ENCODE measurements around the gene RNF31. TPM values are rescaled to one million over a fixed set of nuclear protein-coding genes. Genes with fewer than 3 reads are reported as not detected.

The RNF31 gene
- total and polyA plus RNA-seq, 2 of the 13 experiments (the other 11 are each of a cell fraction or from before 2014, with no cell fraction given) = 48.2 to 86.8 TPM

DNA sequence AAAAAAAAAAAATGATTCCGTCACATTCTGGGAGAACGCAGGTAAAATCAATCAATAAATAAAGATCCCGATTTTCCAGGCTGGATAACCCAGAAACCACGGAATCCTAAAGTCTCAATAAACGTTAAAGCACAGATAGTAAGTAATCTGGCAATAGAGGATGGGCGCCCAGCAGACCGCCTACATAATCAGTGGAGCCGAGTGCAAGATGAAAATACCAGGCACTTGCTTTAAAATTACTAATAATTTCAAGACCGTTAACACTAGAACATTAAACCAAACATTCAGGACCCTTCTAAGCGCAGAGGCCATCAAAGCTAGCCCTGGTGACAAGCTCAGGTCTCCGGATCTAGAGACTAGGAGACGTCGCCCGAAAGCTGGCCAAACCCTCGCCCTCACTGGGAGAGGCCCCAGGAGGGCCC, 33.9 kb upstream of the RNF31 start:
- WGBS (ENCODE audit: low lambda C conversion rate) = 16% methylated on average over 15 of the region's 15 CpGs
- H3K9ac ChIP-seq (ENCODE audit: insufficient read depth, low read depth, low read length) = peak overlapping the region; percentile 99
- POLR2A ChIA-PET = interaction anchor here (0.7 to 15.5 kb wide), 53 partner anchors 10 to 1184 kb away, joined by 3 to 977 read pairs (median 9); partner anchors contain the start of genes ACIN1, AP1G2, BCL2L2 and C14orf119
- H3K36me3 ChIP-seq (replicated peaks in 1 of 2; ENCODE audit: control insufficient read depth in 1 of 2, insufficient read depth in 2 of 2, low read length in 2 of 2) = peaks cover 18 to 23% of the 10 kb centered on the region in 2 experiments
- H2AFZ ChIP-seq (ENCODE audit: low read length) = no peak overlapping the region
- CTCF ChIA-PET (ENCODE audit: low intra/inter-chr PET ratio, low total read pairs) = interaction anchor here (1.0 to 1.6 kb wide), 2 partner anchors 20 to 48 kb away, joined by 3 read pairs; partner anchors contain the start of genes IRF9 and PCK2
- H3K27me3 ChIP-seq (ENCODE audit: control insufficient read depth in 1 of 2, insufficient read depth in 2 of 2, low read length in 2 of 2) = no peaks in the 10 kb centered on the region; a peak in 1 of 5 replicates
- no peak for DNase-seq (ENCODE audit: low spot score)
- in situ Hi-C loops (cut with HindIII; ENCODE audit: extremely low pct_ligation_motif_present, low pct_unique_long_range_greater_than_20kb) (loop anchor here (25.0 kb wide), 1 partner anchor 1526 kb away; the partner anchor contains the start of genes ABHD4 and DAD1), intact Hi-C loops (cut with micrococcal nuclease; ENCODE audit: unreplicated experiment) (loop anchor here (10.0 kb wide), 2 partner anchors 809 to 1019 kb away; partner anchors contain the start of genes ACIN1, BCL2L2, C14orf119 and PPP1R3E)
- TSS peak; percentile 78 for BruUV-seq (replicated peaks)
- H3K79me2 ChIP-seq (ENCODE audit: insufficient read depth, low read length) = peaks cover 32% of the 10 kb centered on the region
- H3K4me3 ChIP-seq (replicated peaks in 1 of 3; ENCODE audit: insufficient read depth in 1 of 3, low read depth in 2 of 3, low read length in 3 of 3) = peak overlapping the region; percentile 49 to 96 (median 66)
- ATAC-seq = no peak
- no peaks in the 10 kb centered on the region for H4K20me1 ChIP-seq (ENCODE audit: insufficient read depth, low read length)
- no peak for FAIRE-seq
- no peaks in the 10 kb centered on the region for H3K9me3 ChIP-seq (ENCODE audit: low read length)
- H3K4me1 ChIP-seq (ENCODE audit: insufficient read depth, low read length) = peaks cover 62% of the 10 kb centered on the region
- H3K27ac ChIP-seq (ENCODE audit: extremely low read length, insufficient read depth, low read length) = peak overlapping the region; percentile 98
- H3K4me2 ChIP-seq (ENCODE audit: low read depth, low read length) = peak overlapping the region; percentile 100
- TF ChIP-seq MED8 (CRISPR knock-in tag; IDR thresholded peaks at IDR 0.05; ENCODE audit: insufficient replicate concordance) (no peak), ZNF614 (CRISPR knock-in tag; IDR thresholded peaks at IDR 0.05; ENCODE audit: borderline replicate concordance) (no peak), STAG1 (CRISPR knock-in tag; IDR thresholded peaks at IDR 0.05) (no peak), ZNF660 (CRISPR knock-in tag; IDR thresholded peaks at IDR 0.05; ENCODE audit: borderline replicate concordance, low read depth) (0 out of 2 replicates have a peak, but pooled peaks have one; percentile 19), RXRB (CRISPR knock-in tag; IDR thresholded peaks at IDR 0.05; ENCODE audit: borderline replicate concordance) (no peak), HIVEP1 (CRISPR knock-in tag; IDR thresholded peaks at IDR 0.05) (no peak), ISX (CRISPR knock-in tag; conservative IDR thresholded peaks at IDR 0.05) (peak; percentile 71; the same call in 1 of the 2 replicates), POLR2AphosphoS5 (IDR thresholded peaks at IDR 0.05; ENCODE audit: low read depth, low read length) (no peak), KDM5A (IDR thresholded peaks at IDR 0.05; ENCODE audit: borderline replicate concordance, low read length) (no peak), SATB2 (CRISPR knock-in tag; IDR thresholded peaks at IDR 0.05) (peak; percentile 66; the same call in 1 of the 2 replicates), SAP130 (CRISPR knock-in tag; IDR thresholded peaks at IDR 0.05; ENCODE audit: low read depth) (no peak), ZSCAN21 (CRISPR knock-in tag; IDR thresholded peaks at IDR 0.05; ENCODE audit: borderline replicate concordance) (no peak), ZNF777 (CRISPR knock-in tag; IDR thresholded peaks at IDR 0.05) (no peak), ZNF782 (CRISPR knock-in tag; IDR thresholded peaks at IDR 0.05; ENCODE audit: borderline replicate concordance) (no peak), ZNF256 (CRISPR knock-in tag; conservative IDR thresholded peaks at IDR 0.05) (peak; percentile 80), HMG20A (CRISPR knock-in tag; IDR thresholded peaks at IDR 0.05; ENCODE audit: borderline replicate concordance) (no peak), ZNF180 (CRISPR knock-in tag; IDR thresholded peaks at IDR 0.05; ENCODE audit: borderline replicate concordance, low read depth) (peak; percentile 32; the same call in 1 of the 2 replicates), HOXA9 (CRISPR knock-in tag; IDR thresholded peaks at IDR 0.05; ENCODE audit: borderline replicate concordance) (no peak), MTA3 (CRISPR knock-in tag; IDR thresholded peaks at IDR 0.05) (no peak), NCOA1 (CRISPR knock-in tag; IDR thresholded peaks at IDR 0.05) (no peak), TP53 (CRISPR knock-in tag; conservative IDR thresholded peaks at IDR 0.05) (0 out of 2 replicates have a peak, but pooled peaks have one; percentile 90), ZNF232 (CRISPR knock-in tag; IDR thresholded peaks at IDR 0.05; ENCODE audit: borderline replicate concordance) (no peak)
- TF ChIP-seq, protein P1, sequence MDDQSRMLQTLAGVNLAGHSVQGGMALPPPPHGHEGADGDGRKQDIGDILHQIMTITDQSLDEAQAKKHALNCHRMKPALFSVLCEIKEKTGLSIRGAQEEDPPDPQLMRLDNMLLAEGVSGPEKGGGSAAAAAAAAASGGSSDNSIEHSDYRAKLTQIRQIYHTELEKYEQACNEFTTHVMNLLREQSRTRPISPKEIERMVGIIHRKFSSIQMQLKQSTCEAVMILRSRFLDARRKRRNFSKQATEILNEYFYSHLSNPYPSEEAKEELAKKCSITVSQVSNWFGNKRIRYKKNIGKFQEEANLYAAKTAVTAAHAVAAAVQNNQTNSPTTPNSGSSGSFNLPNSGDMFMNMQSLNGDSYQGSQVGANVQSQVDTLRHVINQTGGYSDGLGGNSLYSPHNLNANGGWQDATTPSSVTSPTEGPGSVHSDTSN (CRISPR knock-in tag; IDR thresholded peaks at IDR 0.05; ENCODE audit: borderline replicate concordance) = peak; percentile 94; the same call in 1 of the 2 replicates
- TF ChIP-seq, protein P2, sequence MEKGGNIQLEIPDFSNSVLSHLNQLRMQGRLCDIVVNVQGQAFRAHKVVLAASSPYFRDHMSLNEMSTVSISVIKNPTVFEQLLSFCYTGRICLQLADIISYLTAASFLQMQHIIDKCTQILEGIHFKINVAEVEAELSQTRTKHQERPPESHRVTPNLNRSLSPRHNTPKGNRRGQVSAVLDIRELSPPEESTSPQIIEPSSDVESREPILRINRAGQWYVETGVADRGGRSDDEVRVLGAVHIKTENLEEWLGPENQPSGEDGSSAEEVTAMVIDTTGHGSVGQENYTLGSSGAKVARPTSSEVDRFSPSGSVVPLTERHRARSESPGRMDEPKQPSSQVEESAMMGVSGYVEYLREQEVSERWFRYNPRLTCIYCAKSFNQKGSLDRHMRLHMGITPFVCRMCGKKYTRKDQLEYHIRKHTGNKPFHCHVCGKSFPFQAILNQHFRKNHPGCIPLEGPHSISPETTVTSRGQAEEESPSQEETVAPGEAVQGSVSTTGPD (CRISPR knock-in tag; IDR thresholded peaks at IDR 0.05) = 0 out of 2 replicates have a peak, but pooled peaks have one; percentile 3

Data from HepG2 (cell line).